ENCODE results near the gene DENND2D.

The DENND2D gene

GRCh38 chr1:111202707-111203623 is 2.5 kb upstream of the DENND2D start:
- DNase-seq, result no peak

- DNase-seq, result no peak
Measured at GRCh38 chr1:111202366-111202706, 1.9 kb upstream of the DENND2D start.

GRCh38 chr1:111201275-111202090 is 1.0 kb upstream of the DENND2D start:
- no peak for DNase-seq

- DNase-seq, result no peak
Measured at GRCh38 chr1:111200802-111201161, 336 bp upstream of the DENND2D start.

- DNase-seq, result no peak
Measured at GRCh38 chr1:111199329-111199728, 1.1 kb downstream of the DENND2D start.

- DNase-seq, result no peak
Measured at GRCh38 chr1:111198836-111199235, 1.6 kb downstream of the DENND2D start.

- DNase-seq, result no peak
Measured at GRCh38 chr1:111197598-111198284, 2.7 kb downstream of the DENND2D start.

GRCh38 chr1:111196213-111196612 is 4.2 kb downstream of the DENND2D start:
- DNase-seq, result no peak

GRCh38 chr1:111195002-111195684 is 5.3 kb downstream of the DENND2D start:
- no peak for DNase-seq

GRCh38 chr1:111193712-111194480 is 6.5 kb downstream of the DENND2D start:
- no peak for DNase-seq

- no peak for DNase-seq
Measured at GRCh38 chr1:111192658-111193519, 7.6 kb downstream of the DENND2D start.

- DNase-seq, result no peak
Measured at GRCh38 chr1:111192074-111192473, 8.4 kb downstream of the DENND2D start.

- no peak for DNase-seq
Measured at GRCh38 chr1:111191496-111191895, 8.9 kb downstream of the DENND2D start.

- DNase-seq, result no peak
Measured at GRCh38 chr1:111190931-111191451, 9.5 kb downstream of the DENND2D start.

- DNase-seq, result no peak
Measured at GRCh38 chr1:111184663-111185062, 15.8 kb downstream of the DENND2D start.

GRCh38 chr1:111183308-111184069 is 17.0 kb downstream of the DENND2D start:
- DNase-seq, result no peak

- no peak for DNase-seq
Measured at GRCh38 chr1:111182052-111182451, 18.4 kb downstream of the DENND2D start.

- no peak for DNase-seq
Measured at GRCh38 chr1:111179968-111180533, 20.4 kb downstream of the DENND2D start.

GRCh38 chr1:111176678-111177077 is 23.8 kb downstream of the DENND2D start:
- DNase-seq, result no peak

- no peak for DNase-seq
Measured at GRCh38 chr1:111175349-111175748, 25.1 kb downstream of the DENND2D start.
